HPDE6-E6E7 (cell line): ENCODE measurements around the gene TPO.

ENCODE experiments used
- DNase-seq: peaks from one replicate; pipeline ENCODE4 v3.0.0; 2011; ENCODE audit warnings: missing footprints; ENCODE audit errors: extremely low spot score

TPO gene

GRCh38 chr2:1521878-1522830, 108.9 kb downstream of the TPO start:
- DNase-seq = no peak

- DNase-seq = no peak
Observed at GRCh38 chr2:1527153-1527992, 114.1 kb downstream of the TPO start.

GRCh38 chr2:1528273-1529064, 115.2 kb downstream of the TPO start:
- DNase-seq = no peak

- no peak for DNase-seq
Observed at GRCh38 chr2:1538663-1539062, 125.4 kb downstream of the TPO start.

- DNase-seq = no peak
Observed at GRCh38 chr2:1539441-1539840, 126.2 kb downstream of the TPO start.

- no peak for DNase-seq
Observed at GRCh38 chr2:1539973-1540372, 126.7 kb downstream of the TPO start.

GRCh38 chr2:1540481-1540880, 127.2 kb downstream of the TPO start:
- DNase-seq = no peak

GRCh38 chr2:1541040-1541439, 127.8 kb downstream of the TPO start:
- DNase-seq = no peak

- no peak for DNase-seq
Observed at GRCh38 chr2:1541819-1542475, 128.7 kb downstream of the TPO start.

- DNase-seq = no peak
Observed at GRCh38 chr2:1542971-1543370, 129.7 kb downstream of the TPO start.

GRCh38 chr2:1543776-1544477, 130.7 kb downstream of the TPO start:
- DNase-seq = no peak

GRCh38 chr2:1544478-1545069, 131.3 kb downstream of the TPO start:
- DNase-seq = no peak

- peak; percentile 35 for DNase-seq
Observed at GRCh38 chr2:1546023-1546591, 132.8 kb downstream of the TPO start.

GRCh38 chr2:1546901-1547300, 133.6 kb downstream of the TPO start:
- no peak for DNase-seq

- no peak for DNase-seq
Observed at GRCh38 chr2:1548910-1549673, 135.8 kb downstream of the TPO start.

- no peak for DNase-seq
Observed at GRCh38 chr2:1550076-1550475, 136.8 kb downstream of the TPO start.

GRCh38 chr2:1550658-1551316, 137.5 kb downstream of the TPO start:
- DNase-seq = peak; percentile 73

- DNase-seq = no peak
Observed at GRCh38 chr2:1551905-1552304, 138.6 kb downstream of the TPO start.

GRCh38 chr2:1552611-1553010, 139.3 kb downstream of the TPO start:
- no peak for DNase-seq
